Ovary (tissue), 3 donors: ENCODE results near the gene TBC1D1.

ENCODE experiments used
- CTCF ChIP-seq, 3 donors: fragments of 450-650 bp in 2 of 3; fragments of 200-600 bp in 1 of 3; IDR thresholded peaks; one replicate each; pipeline versions ENCODE4 v1.5.1 to v1.8.0; 2016 to 2022; ENCODE audit warnings: antibody characterized with exemption in 3 of 3, mild to moderate bottlenecking in 1 of 3
- POLR2A ChIP-seq: fragments of 450-650 bp; IDR thresholded peaks from one replicate; pipeline ENCODE4 v1.6.1; 2017; ENCODE audit warnings: antibody characterized with exemption, mild to moderate bottlenecking, moderate library complexity
- donor health status: DM: no; HTN: no; CAD: no.

- TF ChIP-seq CTCF (IDR thresholded peaks at IDR 0.05), result peak; percentile 52 to 82 (median 66)
- no peak for TF ChIP-seq POLR2A
Measured at GRCh38 chr4:38179690-38180377, 288.9 kb downstream of the TBC1D1 start.
